Suprapubic skin (tissue), 4 donors: Measurements from ENCODE around the gene GPC4. TPM values are rescaled to one million over a fixed set of nuclear protein-coding genes. Genes with fewer than 3 reads are reported as not detected.
"Not testable (repeated sequence)": the region's sequence is repeated elsewhere in the genome, so short reads cannot be mapped to it uniquely, and the experiment has no call there.

Experiments
- DNase-seq, 2 donors: peaks; one replicate each; pipeline ENCODE4 v3.0.0-alpha.2; 2019; ENCODE audit warnings: low spot score in 2 of 2
- H3K27ac ChIP-seq: fragments of 200-600 bp; sonication (generic); one replicate; pipeline ENCODE4 v1.5.1; 2019
- H3K27me3 ChIP-seq: fragments of 200-600 bp; sonication (generic); one replicate; pipeline ENCODE4 v1.5.1; 2019
- H3K36me3 ChIP-seq: fragments of 200-600 bp; sonication (generic); one replicate; pipeline ENCODE4 v1.5.1; 2019
- H3K4me1 ChIP-seq: fragments of 200-600 bp; sonication (generic); one replicate; pipeline ENCODE4 v1.5.1; 2019
- H3K4me3 ChIP-seq: fragments of 200-600 bp; sonication (generic); one replicate; pipeline ENCODE4 v1.5.1; 2019; ENCODE audit warnings: mild to moderate bottlenecking
- H3K9me3 ChIP-seq: fragments of 200-600 bp; sonication (generic); one replicate; pipeline ENCODE4 v1.5.1; 2019
- CTCF ChIP-seq, 2 donors: fragments of 200-600 bp in 1 of 2; fragments of 450-650 bp in 1 of 2; sonication (generic) in 1 of 2; IDR thresholded peaks; one replicate each; pipeline ENCODE4 v1.5.1; 2016 to 2019; ENCODE audit warnings: antibody characterized with exemption in 2 of 2, mild to moderate bottlenecking in 1 of 2, moderate library complexity in 1 of 2
- EP300 ChIP-seq: sonication (generic); formaldehyde crosslinking; IDR thresholded peaks from one replicate; pipeline ENCODE4 v1.6.1; 2017; ENCODE audit warnings: antibody characterized with exemption
- POLR2A ChIP-seq, 2 donors: fragments of 450-650 bp; IDR thresholded peaks; one replicate each; pipeline ENCODE4 v1.6.1; 2017; ENCODE audit warnings: antibody characterized with exemption in 2 of 2, mild to moderate bottlenecking in 2 of 2, moderate library complexity in 2 of 2
- POLR2AphosphoS5 ChIP-seq, 3 donors: sonication (generic); formaldehyde crosslinking; IDR thresholded peaks; one replicate each; pipeline ENCODE4 v1.6.1; 2017; ENCODE audit warnings: antibody characterized with exemption in 3 of 3
- WGBS: methylation state at CpG from one replicate; pipeline ENCODE4 v1.1.5; 2018; 5-methylcytosine and 5-hydroxymethylcytosine counted together
- total RNA-seq, 4 donors: library from RNA; depleted of rRNA; stranded (reverse); fragments of >200 nt; gene quantifications; one replicate each; pipeline ENCODE4 v1.1.0, GENCODE V29; 2016

GPC4 gene
- total RNA-seq, 4 donors from 2014 or later: 2.3 to 4.1 (median 3.1) TPM

- Histone ChIP-seq H3K27ac (no peak overlapping the region), H3K27me3 (no peaks in the 10 kb centered on the region), H3K4me1 (no peaks in the 10 kb centered on the region), H3K36me3 (no peaks in the 10 kb centered on the region), H3K4me3 (no peak overlapping the region), H3K9me3 (no peaks in the 10 kb centered on the region)
- TF ChIP-seq POLR2A (IDR thresholded peaks at IDR 0.05): no peak
- TF ChIP-seq EP300: no peak
- TF ChIP-seq POLR2AphosphoS5 (IDR thresholded peaks at IDR 0.05): no peak
- no peak for TF ChIP-seq CTCF (IDR thresholded peaks at IDR 0.05)
- 86% methylated on average over 4 of the region's 4 CpGs for WGBS
- DNase-seq: no peak
Measured at GRCh38 chrX:133290076-133290475, 125.2 kb downstream of the GPC4 start.

- DNase-seq: no peak
- no peaks in the 10 kb centered on the region for H3K9me3 ChIP-seq
- no peaks in the 10 kb centered on the region for H3K4me1 ChIP-seq
- H3K4me3 ChIP-seq: no peak overlapping the region
- no peak overlapping the region for H3K27ac ChIP-seq
- no peaks in the 10 kb centered on the region for H3K27me3 ChIP-seq
- no peak for TF ChIP-seq POLR2A (IDR thresholded peaks at IDR 0.05)
- no peaks in the 10 kb centered on the region for H3K36me3 ChIP-seq
- 75% methylated on average over 1 of the region's 1 CpG for WGBS
Measured at GRCh38 chrX:133287860-133288259, 127.4 kb downstream of the GPC4 start.

- DNase-seq: no peak
- H3K27me3 ChIP-seq: no peaks in the 10 kb centered on the region
- no peak overlapping the region for H3K4me3 ChIP-seq
- no peak overlapping the region for H3K27ac ChIP-seq
- H3K4me1 ChIP-seq: no peaks in the 10 kb centered on the region
- 76% methylated on average over 6 of the region's 6 CpGs for WGBS
- no peaks in the 10 kb centered on the region for H3K9me3 ChIP-seq
- no peaks in the 10 kb centered on the region for H3K36me3 ChIP-seq
- TF ChIP-seq POLR2A (IDR thresholded peaks at IDR 0.05) (no peak), EP300 (no peak), CTCF (IDR thresholded peaks at IDR 0.05) (no peak), POLR2AphosphoS5 (IDR thresholded peaks at IDR 0.05) (no peak)
Measured at GRCh38 chrX:133285341-133285740, 129.9 kb downstream of the GPC4 start.

GRCh38 chrX:133279112-133279730 lies 136.1 kb downstream of the GPC4 start:
- not testable (repeated sequence) for H3K27ac ChIP-seq, H3K4me1 ChIP-seq, H3K36me3 ChIP-seq, H3K27me3 ChIP-seq, H3K9me3 ChIP-seq, H3K4me3 ChIP-seq, DNase-seq
- WGBS: 78% methylated on average over 4 of the region's 9 CpGs

- no peak for DNase-seq
- no peak overlapping the region for H3K27ac ChIP-seq
- H3K4me3 ChIP-seq: no peak overlapping the region
- WGBS: 74% methylated on average over 4 of the region's 4 CpGs
- TF ChIP-seq EP300: no peak
- TF ChIP-seq POLR2AphosphoS5 (IDR thresholded peaks at IDR 0.05): no peak
- TF ChIP-seq POLR2A (IDR thresholded peaks at IDR 0.05): no peak
- no peak for TF ChIP-seq CTCF (IDR thresholded peaks at IDR 0.05)
- no peaks in the 10 kb centered on the region for H3K9me3 ChIP-seq
- H3K27me3 ChIP-seq: no peaks in the 10 kb centered on the region
- no peaks in the 10 kb centered on the region for H3K36me3 ChIP-seq
- no peaks in the 10 kb centered on the region for H3K4me1 ChIP-seq
Measured at GRCh38 chrX:133273180-133273579, 142.1 kb downstream of the GPC4 start.

- H3K36me3 ChIP-seq: no peaks in the 10 kb centered on the region
- no peak overlapping the region for H3K4me3 ChIP-seq
- H3K4me1 ChIP-seq: no peaks in the 10 kb centered on the region
- H3K27ac ChIP-seq: no peak overlapping the region
- no peaks in the 10 kb centered on the region for H3K9me3 ChIP-seq
- no peak for TF ChIP-seq EP300
- no peak for TF ChIP-seq POLR2AphosphoS5 (IDR thresholded peaks at IDR 0.05)
- 66% methylated on average over 2 of the region's 2 CpGs for WGBS
- no peaks in the 10 kb centered on the region for H3K27me3 ChIP-seq
- no peak for DNase-seq
Measured at GRCh38 chrX:133269168-133269567, 146.1 kb downstream of the GPC4 start.

GRCh38 chrX:133267621-133268020 lies 147.7 kb downstream of the GPC4 start:
- H3K4me1 ChIP-seq: no peaks in the 10 kb centered on the region
- H3K27me3 ChIP-seq: no peaks in the 10 kb centered on the region
- H3K27ac ChIP-seq: no peak overlapping the region
- no peak overlapping the region for H3K4me3 ChIP-seq
- TF ChIP-seq EP300 (no peak), POLR2A (IDR thresholded peaks at IDR 0.05) (no peak), POLR2AphosphoS5 (IDR thresholded peaks at IDR 0.05) (no peak), CTCF (IDR thresholded peaks at IDR 0.05) (no peak)
- 84% methylated on average over 2 of the region's 2 CpGs for WGBS
- no peaks in the 10 kb centered on the region for H3K36me3 ChIP-seq
- H3K9me3 ChIP-seq: no peaks in the 10 kb centered on the region
- DNase-seq: no peak
